Activated T-cell treated with anti-CD3 and anti-CD28 coated beads for 4 hours (primary cell): ENCODE data around the gene MYCBPAP.
A peak's percentile ranks its signal among the peaks of the same experiment; 100 is the strongest.

Experiments
- DNase-seq: peaks from one replicate; pipeline ENCODE4 v3.0.0-alpha.2; 2020

MYCBPAP gene, protein sequence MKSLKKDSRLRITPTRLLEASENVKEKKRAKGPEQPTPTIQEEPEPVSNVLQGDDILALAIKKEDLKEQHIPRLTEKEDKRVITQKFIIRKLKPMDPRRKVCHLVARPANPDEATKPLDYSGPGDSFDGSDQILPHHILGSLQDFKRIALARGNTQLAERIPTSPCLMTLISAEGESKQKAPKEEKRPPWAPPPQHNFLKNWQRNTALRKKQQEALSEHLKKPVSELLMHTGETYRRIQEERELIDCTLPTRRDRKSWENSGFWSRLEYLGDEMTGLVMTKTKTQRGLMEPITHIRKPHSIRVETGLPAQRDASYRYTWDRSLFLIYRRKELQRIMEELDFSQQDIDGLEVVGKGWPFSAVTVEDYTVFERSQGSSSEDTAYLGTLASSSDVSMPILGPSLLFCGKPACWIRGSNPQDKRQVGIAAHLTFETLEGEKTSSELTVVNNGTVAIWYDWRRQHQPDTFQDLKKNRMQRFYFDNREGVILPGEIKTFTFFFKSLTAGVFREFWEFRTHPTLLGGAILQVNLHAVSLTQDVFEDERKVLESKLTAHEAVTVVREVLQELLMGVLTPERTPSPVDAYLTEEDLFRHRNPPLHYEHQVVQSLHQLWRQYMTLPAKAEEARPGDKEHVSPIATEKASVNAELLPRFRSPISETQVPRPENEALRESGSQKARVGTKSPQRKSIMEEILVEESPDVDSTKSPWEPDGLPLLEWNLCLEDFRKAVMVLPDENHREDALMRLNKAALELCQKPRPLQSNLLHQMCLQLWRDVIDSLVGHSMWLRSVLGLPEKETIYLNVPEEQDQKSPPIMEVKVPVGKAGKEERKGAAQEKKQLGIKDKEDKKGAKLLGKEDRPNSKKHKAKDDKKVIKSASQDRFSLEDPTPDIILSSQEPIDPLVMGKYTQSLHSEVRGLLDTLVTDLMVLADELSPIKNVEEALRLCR

DNA sequence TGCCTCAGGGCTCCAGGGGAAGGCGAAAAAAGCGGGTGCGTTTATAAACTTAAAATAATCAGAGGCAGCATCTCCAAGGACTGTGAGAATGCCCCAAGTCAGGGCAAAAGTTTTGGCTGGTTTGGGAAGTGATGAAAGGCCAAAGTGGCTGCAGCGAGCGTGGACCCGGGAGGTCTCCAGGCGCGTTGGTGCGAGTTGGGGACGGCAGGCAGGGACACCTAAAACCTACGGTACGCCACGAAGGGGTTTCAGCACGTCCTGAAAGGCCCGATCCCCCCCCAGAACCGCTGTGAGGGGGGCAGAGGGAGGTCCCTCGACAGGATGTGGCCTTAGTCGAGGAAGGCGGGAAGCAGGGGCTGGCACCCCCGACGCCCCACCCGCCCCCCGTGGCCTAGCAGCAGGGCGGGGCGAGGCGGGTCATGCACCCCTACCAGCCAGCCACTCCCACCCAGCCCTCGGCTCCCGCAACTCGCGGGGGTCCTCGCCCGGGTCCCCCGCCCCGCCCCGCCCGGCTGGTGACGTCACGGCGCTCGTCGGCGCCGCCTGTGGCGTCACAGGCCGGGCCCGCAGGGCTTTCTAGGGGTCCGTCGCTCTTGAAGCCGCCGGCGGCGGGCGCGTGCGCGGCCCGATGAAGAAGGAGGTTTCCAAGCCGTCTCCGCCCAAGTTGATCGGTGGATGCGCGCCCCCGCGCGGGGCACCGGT is at the start of gene MYCBPAP:
MYCBPAP (plus strand) TSS at position 569 of the 702 bp plus-strand sequence. CDS start 236 bp downstream, outside the sequence.
- DNase-seq = peak; percentile 55

GRCh38 chr17:50458701-50459676 is 49.2 kb upstream of the MYCBPAP start:
- DNase-seq = no peak

DNA sequence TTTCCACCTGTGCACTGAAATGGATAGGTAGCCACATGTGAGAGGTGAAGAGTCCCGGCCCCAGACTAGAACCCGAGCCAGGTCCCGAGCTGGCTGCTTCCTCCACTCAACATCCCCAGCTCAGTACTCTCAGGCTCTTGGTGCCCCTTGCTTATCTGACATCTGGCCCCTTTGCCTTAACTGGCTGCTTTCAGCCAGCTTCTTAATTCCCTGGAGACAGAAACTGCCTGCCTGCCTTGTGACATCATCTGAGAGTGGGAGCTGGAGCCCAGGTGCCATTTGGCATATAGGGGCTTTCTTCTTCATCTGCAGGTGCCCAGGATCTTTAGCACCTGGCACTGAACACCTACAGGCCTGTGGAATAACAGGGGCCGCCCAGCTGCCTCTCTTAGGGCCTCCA is 48.5 kb upstream of the MYCBPAP start:
- DNase-seq = no peak

DNA sequence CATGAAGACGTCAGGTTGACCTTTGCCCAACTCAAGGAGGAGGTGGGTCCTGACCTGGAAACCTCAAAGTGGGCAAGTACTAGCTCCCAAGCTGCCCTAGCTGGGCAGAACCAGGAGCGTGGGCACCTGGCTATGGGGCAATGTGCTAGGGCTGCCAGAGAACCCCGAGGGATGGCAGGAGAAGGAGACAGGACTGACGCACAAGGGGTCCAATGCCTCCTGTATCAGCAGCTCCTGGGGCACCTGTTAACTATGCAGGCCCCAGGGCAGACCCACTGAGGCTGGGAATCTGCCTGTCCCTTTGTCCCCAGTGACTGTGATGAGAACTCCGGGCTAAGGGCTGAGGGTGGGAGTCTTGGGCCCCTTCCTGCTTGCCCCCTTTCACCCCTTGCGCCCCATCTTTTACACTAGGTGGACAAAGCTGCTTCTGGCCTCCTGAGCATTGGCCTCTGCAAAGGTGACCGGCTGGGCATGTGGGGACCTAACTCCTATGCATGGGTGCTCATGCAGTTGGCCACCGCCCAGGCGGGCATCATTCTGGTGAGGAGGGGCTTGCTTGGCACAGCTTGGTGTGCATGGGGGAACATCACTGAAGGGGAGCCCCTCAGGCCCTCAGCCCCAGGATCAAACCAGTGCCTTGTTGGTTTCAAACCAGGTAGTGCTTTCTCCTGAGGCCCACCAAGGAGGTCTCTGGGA is 47.3 kb upstream of the MYCBPAP start:
- DNase-seq = no peak

- DNase-seq = no peak
These were observed 46.6 kb upstream of the MYCBPAP start for GRCh38 chr17:50461550-50462132.

GRCh38 chr17:50462446-50462845 is 45.8 kb upstream of the MYCBPAP start:
- DNase-seq = no peak

GRCh38 chr17:50464121-50464520 is 44.1 kb upstream of the MYCBPAP start:
- DNase-seq = no peak

DNA sequence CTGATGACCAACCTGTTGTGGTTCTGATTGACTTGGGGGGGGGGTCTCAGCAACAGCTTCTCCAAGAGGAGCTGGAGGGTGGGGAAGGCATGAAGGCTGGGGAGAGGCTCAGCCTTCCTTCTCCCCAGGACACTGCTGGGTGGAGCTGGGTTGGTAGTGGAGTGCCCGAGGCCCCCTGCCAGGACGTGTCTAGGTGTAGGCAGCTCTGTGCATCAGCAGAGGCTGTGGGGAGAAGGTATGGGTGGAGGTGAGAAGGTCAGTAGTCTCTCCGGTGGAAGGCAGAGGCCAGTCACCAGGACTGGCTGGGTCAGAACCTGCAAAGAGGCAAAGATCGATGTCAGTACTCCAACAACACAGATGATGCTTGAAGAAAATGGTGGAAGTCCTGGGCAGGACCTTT is 43.5 kb upstream of the MYCBPAP start:
- DNase-seq = no peak

GRCh38 chr17:50465171-50465570 is 43.1 kb upstream of the MYCBPAP start:
- DNase-seq = no peak

DNA sequence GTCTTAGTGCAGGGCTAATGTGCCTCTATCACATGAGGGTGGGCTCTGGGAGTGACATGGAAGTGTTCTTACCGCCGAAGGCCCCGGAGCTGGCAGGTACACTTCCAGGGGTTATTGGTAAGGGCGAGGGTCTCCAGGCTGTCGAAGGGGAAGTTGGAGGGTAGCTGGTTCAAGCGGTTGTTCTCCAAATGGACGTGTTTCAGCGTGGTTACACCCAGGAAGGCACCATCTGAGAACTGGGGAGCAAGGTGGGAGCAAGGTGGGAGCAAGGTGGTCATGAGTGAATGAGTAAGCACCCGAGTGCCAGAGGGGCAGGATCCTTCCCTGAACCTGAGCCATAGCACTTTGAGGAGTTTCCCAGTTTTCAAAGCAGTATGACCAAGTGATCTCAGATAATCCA is 42.6 kb upstream of the MYCBPAP start:
- DNase-seq = no peak

DNA sequence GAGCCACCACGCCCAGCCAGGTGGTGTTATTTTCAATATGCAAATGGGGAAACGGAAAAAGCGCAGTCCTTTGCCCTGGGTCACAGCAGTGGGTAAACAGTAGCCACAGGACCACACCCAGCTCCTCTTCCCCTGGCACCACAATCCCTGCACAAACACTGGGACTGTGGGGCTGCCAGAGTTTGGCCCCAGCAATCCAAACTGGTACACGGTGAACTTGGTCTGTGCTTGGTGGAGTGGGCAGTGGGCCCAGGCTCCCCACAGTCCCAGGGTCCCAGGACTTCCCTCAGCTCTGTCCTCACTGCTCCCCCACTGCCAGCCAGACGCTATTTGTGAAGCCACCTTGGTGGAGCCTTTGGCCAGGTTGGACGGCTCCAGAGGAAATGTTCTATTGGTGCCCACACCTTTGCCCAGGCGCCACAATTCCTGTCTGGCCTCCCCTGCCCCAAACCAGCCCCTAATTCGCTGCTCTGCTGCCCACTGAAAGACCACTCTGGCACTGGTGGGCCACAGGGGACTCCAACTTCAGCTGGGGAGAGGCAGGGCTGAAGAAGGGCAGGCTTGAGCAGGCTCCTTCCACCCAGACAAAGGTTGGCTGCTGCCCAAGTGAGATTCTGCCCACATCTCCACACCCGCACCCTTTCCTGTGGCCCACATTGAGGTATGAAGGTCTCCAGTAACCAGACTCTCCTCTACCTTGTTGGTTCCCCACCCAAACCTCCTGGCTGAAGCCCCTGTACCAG is 41.7 kb upstream of the MYCBPAP start:
- no peak for DNase-seq

DNA sequence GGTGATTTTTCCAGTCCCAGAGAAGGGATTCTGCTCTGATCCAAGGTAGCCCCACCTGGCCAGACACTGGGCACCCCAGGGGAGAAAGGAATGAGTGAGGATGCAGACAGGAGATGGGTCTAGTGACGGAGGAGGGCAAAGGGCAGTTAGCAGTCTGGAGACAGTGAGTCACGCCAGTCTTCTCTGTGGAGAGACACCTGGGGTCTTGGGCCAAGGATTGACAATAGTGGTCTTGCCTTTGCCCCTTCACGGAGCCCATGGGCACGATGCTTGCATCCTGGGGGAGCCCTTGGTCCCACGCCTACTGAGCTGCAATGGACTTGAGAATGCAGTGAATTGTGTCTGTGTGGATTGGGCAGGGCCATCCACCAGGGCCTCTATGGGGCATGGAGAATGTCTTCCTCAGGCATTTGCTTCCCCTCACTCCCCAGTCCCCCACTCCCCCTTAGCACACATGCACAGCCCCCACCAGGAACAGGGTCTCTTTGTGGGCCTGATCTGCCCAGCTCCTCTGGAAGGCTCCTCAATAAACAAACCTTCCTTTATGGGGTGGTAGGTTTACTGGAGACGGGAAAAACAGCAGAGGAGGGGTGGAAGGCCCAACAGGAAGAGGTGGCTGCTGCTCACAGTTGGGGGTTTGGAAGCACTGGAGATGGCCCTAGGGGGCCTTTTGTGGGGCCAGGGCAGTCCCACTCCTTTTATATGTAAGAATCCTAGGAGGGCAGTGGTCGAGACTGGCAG is 41.0 kb upstream of the MYCBPAP start:
- no peak for DNase-seq

GRCh38 chr17:50467855-50468303 is 40.4 kb upstream of the MYCBPAP start:
- no peak for DNase-seq

- no peak for DNase-seq
These were observed 39.7 kb upstream of the MYCBPAP start, which contains the start of gene CHAD for GRCh38 chr17:50468304-50469207. TSS of gene CHAD (minus strand) at chr17:50468880. CDS start at chr17:50468813, 67 bp downstream.

DNA sequence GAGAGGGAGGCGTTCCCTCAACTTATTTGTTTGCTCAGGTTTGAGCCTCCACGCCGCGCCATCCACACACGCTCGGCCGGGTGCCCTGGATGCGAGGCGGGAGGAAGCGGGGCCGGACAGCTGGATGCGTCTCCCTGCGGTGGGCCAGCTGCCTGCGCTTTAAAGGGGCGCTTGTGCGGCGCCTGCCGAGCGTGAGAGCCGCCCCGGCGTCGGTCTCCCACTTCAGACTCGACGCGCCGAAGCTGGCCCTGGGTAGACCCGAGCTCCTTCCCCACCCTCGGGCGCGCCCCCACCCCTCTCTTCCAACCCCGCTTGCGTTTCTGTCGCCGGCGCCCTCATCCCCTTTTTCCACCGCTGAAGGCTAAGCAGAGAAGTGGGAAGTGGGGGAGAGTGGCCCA is 39.0 kb upstream of the MYCBPAP start:
- DNase-seq = no peak

DNA sequence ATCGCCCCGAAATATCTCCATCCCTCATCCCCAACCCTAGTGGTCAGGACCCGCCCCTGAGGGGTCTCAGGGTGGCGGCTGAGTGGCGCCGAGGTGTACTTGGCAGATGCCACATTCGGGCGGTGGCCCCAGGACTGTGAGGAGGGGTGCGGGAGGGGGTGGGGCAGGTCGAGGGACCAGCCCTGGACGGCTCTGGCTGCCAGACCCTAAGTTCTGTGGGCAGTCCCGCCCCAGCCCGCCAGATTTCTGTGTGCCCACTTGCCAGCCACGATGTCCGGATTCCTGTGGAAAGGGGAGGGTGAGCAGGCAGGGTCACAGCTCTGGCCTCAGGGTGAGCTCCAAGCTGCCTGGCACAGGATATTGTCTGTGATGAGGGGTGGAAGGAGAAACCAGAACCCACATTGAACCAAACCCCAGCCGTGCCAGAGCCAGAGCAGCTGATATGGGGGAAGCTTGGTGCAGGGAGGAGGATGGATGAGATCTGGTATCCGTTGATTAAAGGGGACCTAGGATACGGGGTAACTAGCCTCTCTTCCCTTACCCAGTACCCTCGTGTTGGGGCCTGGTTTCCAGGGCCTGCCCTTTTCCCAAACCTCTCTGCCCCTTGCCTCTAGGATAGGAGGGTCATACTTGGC is 38.5 kb upstream of the MYCBPAP start:
- no peak for DNase-seq

DNA sequence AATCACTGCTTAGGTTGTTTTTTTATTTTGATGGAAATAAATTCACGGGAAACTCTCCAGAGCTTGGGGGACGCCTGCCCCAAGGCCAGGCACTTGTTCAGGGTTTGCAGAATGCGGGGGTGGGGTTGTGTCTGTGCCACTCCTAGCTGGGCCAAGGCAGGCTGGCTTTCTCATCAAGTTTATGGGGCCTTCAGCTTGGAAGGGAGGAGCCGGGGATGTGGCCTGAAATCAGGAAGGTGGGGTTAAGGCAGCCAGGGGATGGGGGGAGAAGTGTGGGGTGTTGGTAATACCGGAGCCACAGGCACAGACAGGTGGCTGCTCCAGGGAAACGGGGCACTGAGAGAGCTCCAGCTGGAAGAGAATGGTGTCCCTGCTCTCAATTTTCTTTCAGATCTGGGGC is 37.8 kb upstream of the MYCBPAP start:
- DNase-seq = no peak
